Neutrophil (primary cell): ENCODE measurements around the gene ISCU.

Experiments used
- H3K27ac ChIP-seq: fragments of 200-600 bp; sonication (generic); 2 replicates; pipeline ENCODE4 v1.5.1; 2016; ENCODE audit warnings: mild to moderate bottlenecking, moderate library complexity
- H3K27me3 ChIP-seq: fragments of 200-600 bp; sonication (generic); 2 replicates; pipeline ENCODE4 v1.6.0; 2016; ENCODE audit warnings: mild to moderate bottlenecking
- H3K36me3 ChIP-seq: fragments of 200-600 bp; sonication (generic); 2 replicates; pipeline ENCODE4 v1.5.1; 2017
- H3K4me1 ChIP-seq, 2 experiments: fragments of 200-600 bp in 1 of 2; sonication (generic) in 1 of 2; 1 replicate in 1 of 2; 2 replicates in 1 of 2; pipeline versions ENCODE4 v1.5.1 to v1.6.1; 2013 to 2016; ENCODE audit warnings: low read depth in 1 of 2, low read length in 1 of 2, mild to moderate bottlenecking in 1 of 2, moderate library complexity in 1 of 2; ENCODE audit not compliant: control insufficient read depth in 1 of 2, insufficient read depth in 1 of 2
- H3K4me3 ChIP-seq, 2 experiments: fragments of 200-600 bp in 1 of 2; sonication (generic) in 1 of 2; 1 replicate in 1 of 2; 2 replicates in 1 of 2; pipeline ENCODE4 v1.5.1; 2013 to 2016; ENCODE audit warnings: low read depth in 1 of 2, low read length in 1 of 2, mild to moderate bottlenecking in 1 of 2, moderate library complexity in 1 of 2
- H3K9me3 ChIP-seq: fragments of 200-600 bp; sonication (generic); 2 replicates; pipeline ENCODE4 v1.5.1; 2016
- TF ChIP-seq, protein P1 (sequence below): fragments of 200-600 bp; sonication (generic); IDR thresholded peaks from 2 replicates; pipeline ENCODE4 v1.5.1; 2016; ENCODE audit warnings: antibody characterized with exemption

The ISCU gene

DNA sequence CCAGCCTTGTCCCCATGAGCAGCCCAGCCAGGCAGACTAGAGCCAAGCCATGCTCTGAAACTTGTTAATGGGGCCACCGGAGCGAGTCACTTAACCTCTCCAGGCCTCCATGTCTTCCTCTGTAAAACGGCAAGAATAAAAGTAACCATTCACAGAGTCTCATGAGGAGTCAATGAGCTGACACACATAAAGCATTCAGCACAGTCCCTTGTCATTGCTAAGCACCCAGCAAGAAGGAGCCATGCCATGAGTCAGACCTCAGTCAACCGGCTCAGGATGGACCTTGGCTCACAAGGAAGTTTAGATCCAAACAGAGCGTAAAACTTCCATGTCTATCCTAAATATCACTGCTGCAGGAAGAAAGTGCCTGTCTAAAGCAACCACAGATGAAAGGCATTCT is 36.7 kb upstream of the ISCU start:
- peaks cover 98% of the 10 kb centered on the region for H3K36me3 ChIP-seq
- H3K27ac ChIP-seq, result no peak overlapping the region

DNA sequence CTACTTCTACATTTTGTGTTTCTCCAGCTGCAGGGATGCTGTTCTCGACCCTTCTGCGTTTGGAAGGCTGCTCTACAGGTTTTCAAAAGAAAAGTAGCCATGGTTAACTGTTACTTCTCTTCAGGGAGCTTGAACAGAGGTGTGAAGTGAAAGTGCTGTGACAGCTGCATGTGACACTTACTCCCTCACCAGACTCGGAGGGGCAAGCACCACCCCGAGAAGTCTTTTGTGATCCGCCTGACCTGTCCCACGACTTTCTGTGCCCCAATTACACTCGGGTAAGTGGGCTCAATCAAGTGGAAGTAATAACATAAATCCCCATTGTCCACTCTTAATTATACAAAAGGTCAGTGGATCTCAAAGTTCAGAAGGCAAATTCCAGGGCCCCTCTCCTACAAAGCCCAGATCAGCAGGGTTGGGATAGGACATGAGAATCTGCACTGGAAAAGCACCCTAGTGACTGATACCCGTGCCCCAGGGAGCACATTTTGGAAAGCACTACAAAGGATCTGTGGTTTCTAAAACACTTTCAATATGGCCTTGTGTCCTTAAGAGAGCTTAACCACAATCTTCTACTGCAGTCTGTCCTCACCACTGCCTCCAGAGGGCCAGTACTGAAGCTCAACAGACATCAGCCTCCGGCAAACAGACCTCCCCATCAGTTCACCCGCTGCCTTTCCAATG is 35.8 kb upstream of the ISCU start:
- Histone ChIP-seq H3K27ac (no peak overlapping the region), H3K4me3 (no peak overlapping the region), H3K27me3 (no peaks in the 10 kb centered on the region), H3K4me1 (no peaks in the 10 kb centered on the region), H3K36me3 (peaks cover 95% of the 10 kb centered on the region), H3K9me3 (no peaks in the 10 kb centered on the region)
- TF ChIP-seq, protein P1, sequence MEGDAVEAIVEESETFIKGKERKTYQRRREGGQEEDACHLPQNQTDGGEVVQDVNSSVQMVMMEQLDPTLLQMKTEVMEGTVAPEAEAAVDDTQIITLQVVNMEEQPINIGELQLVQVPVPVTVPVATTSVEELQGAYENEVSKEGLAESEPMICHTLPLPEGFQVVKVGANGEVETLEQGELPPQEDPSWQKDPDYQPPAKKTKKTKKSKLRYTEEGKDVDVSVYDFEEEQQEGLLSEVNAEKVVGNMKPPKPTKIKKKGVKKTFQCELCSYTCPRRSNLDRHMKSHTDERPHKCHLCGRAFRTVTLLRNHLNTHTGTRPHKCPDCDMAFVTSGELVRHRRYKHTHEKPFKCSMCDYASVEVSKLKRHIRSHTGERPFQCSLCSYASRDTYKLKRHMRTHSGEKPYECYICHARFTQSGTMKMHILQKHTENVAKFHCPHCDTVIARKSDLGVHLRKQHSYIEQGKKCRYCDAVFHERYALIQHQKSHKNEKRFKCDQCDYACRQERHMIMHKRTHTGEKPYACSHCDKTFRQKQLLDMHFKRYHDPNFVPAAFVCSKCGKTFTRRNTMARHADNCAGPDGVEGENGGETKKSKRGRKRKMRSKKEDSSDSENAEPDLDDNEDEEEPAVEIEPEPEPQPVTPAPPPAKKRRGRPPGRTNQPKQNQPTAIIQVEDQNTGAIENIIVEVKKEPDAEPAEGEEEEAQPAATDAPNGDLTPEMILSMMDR, result no peak

More for the DNA sequence above, 36.7 kb upstream of the ISCU start:
- Histone ChIP-seq H3K4me3 (no peak overlapping the region), H3K9me3 (no peaks in the 10 kb centered on the region), H3K27me3 (no peaks in the 10 kb centered on the region), H3K4me1 (no peaks in the 10 kb centered on the region)
- TF ChIP-seq, protein P1, result no peak

DNA sequence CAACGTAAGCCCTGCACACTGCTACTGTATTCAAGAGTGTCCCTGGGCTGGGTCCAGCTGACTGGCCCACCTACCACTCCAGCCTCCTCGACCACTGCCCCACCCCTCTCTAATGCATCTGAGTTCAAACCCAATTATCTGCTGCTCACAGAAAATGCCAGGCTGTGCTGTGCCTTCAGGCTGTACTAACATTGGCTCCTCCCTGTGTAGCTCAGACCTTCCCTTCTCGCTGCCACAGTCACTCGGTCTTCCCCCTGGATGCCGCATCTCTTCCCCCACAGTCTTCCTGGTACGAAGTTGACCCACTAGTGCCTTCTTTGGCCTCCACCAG is 35.3 kb upstream of the ISCU start:
- peaks cover 95% of the 10 kb centered on the region for H3K36me3 ChIP-seq
- no peaks in the 10 kb centered on the region for H3K9me3 ChIP-seq
- H3K27ac ChIP-seq, result no peak overlapping the region
- H3K4me3 ChIP-seq, result no peak overlapping the region
- H3K27me3 ChIP-seq, result no peaks in the 10 kb centered on the region
- H3K4me1 ChIP-seq, result no peaks in the 10 kb centered on the region
- TF ChIP-seq, protein P1, result no peak

DNA sequence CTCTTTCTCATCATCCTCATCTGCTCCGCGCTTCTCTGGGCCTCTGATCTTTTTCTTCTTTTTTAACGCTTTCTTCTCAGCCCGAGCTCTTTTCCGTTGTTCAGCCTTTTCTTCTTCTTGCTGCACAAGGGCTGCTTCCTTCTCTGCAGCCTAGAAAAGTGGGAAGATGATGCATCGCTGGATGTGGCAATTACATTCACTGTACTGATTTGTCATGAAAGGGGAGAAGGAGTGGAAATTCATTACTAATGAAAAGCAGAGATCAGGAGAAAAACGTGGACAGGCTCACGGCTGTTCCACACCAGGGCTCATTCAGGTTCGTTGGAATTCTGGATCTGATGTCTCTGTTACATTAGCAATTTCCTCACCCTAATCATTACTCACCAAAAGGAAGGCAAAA is 32.2 kb upstream of the ISCU start:
- TF ChIP-seq, protein P1, result no peak
- Histone ChIP-seq H3K27ac (no peak overlapping the region), H3K36me3 (peaks cover 93% of the 10 kb centered on the region), H3K4me3 (no peak overlapping the region), H3K27me3 (no peaks in the 10 kb centered on the region), H3K4me1 (no peaks in the 10 kb centered on the region), H3K9me3 (no peaks in the 10 kb centered on the region)

DNA sequence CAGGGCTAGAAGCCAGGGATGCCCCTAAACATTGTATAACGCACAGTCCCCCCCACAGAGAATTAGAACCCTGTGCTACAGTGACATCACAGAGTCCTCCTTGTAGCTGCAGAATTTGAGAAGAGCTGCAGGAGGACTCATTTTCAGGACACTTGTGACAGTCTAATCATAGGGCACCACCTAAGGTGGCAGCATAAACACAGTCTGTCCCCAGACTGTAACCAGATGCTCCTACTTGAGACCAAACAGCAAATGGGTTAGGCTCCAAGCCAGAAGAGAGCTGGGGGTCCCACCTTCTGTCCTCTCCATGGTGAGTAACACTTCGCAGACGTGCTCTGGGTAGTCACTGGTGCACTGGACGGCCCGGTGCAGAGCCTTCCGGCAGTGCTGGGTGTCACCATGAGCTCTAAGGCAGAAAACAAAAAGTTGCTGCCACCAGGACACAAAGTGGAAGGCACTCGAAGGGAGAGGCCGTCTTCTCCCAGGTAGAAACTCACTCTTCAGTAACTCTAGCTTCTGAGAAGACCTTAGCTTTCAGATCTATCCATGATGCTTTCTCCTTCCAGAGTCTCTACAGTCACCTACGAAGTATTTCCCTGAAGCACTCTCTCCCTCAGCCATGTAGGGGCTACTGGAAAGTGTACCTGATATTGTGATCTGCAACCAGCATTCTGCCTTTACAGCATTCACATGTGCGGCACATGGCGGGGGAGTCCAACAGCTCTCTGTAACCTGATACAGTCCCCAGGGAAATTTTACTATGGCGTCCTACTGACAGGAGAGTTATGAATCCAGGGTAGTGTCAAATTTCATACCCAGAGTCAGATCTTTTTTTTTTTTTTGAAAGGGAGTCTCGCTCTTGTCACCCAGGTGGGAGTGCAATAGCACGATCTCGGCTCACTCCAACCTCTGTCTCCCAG is 30.2 kb upstream of the ISCU start:
- Histone ChIP-seq H3K27ac (no peak overlapping the region), H3K36me3 (peaks cover 93% of the 10 kb centered on the region), H3K4me1 (no peaks in the 10 kb centered on the region), H3K9me3 (no peaks in the 10 kb centered on the region), H3K27me3 (no peaks in the 10 kb centered on the region), H3K4me3 (no peak overlapping the region)
- TF ChIP-seq, protein P1, result no peak
